GM23338 (cell line): ENCODE measurements around the gene REPIN1. TPM values are rescaled to one million over a fixed set of nuclear protein-coding genes. Genes with fewer than 3 reads are reported as not detected.
A peak's percentile ranks its signal among the peaks of the same experiment; 100 is the strongest.

Source experiments
- ATAC-seq: fragments of 200-7000 bp; cut with Tn5 transposase; 3 replicates; pipeline ENCODE4 v1.9.1; 2020
- DNase-seq: peaks from one replicate; pipeline ENCODE4 v3.0.0-alpha.2; 2015; ENCODE audit warnings: low spot score
- H2AFZ ChIP-seq: fragments of 200-600 bp; sonication (generic); 2 replicates; pipeline ENCODE4 v1.8.0; 2016; ENCODE audit warnings: antibody characterized with exemption, mild to moderate bottlenecking, moderate library complexity
- H3F3A ChIP-seq: fragments of 200-600 bp; sonication (generic); replicated peaks from 2 replicates; pipeline ENCODE4 v1.8.0; 2017; ENCODE audit warnings: antibody characterized with exemption, mixed run types, low read depth
- H3K27ac ChIP-seq: fragments of 200-600 bp; sonication (generic); 2 replicates; pipeline ENCODE4 v1.6.1; 2016; ENCODE audit warnings: low read depth
- H3K27me3 ChIP-seq: fragments of 200-600 bp; sonication (generic); 2 replicates; pipeline ENCODE4 v1.8.0; 2016; ENCODE audit warnings: mild to moderate bottlenecking, mixed run types, moderate library complexity; ENCODE audit not compliant: insufficient read depth
- H3K36me3 ChIP-seq: fragments of 200-600 bp; sonication (generic); 2 replicates; pipeline ENCODE4 v1.8.0; 2016; ENCODE audit warnings: mild to moderate bottlenecking; ENCODE audit not compliant: insufficient read depth
- H3K4me1 ChIP-seq: fragments of 200-600 bp; sonication (generic); 2 replicates; pipeline ENCODE4 v1.8.0; 2016; ENCODE audit warnings: mild to moderate bottlenecking, moderate library complexity; ENCODE audit not compliant: insufficient read depth
- H3K4me2 ChIP-seq: fragments of 200-600 bp; sonication (generic); 2 replicates; pipeline ENCODE4 v1.7.1; 2017; ENCODE audit warnings: mixed run types
- H3K4me3 ChIP-seq: fragments of 200-600 bp; sonication (generic); 2 replicates; pipeline ENCODE4 v1.6.1; 2016; ENCODE audit warnings: mixed run types
- H3K79me2 ChIP-seq: fragments of 200-600 bp; sonication (generic); replicated peaks from 2 replicates; pipeline ENCODE4 v1.8.0; 2017; ENCODE audit warnings: mild to moderate bottlenecking; ENCODE audit not compliant: insufficient read depth
- H3K9me2 ChIP-seq: fragments of 200-600 bp; sonication (generic); 2 replicates; pipeline ENCODE4 v1.8.0; 2017; ENCODE audit not compliant: insufficient read depth
- H4K20me1 ChIP-seq: fragments of 200-600 bp; sonication (generic); replicated peaks from 2 replicates; pipeline ENCODE4 v1.8.0; 2017; ENCODE audit warnings: mild to moderate bottlenecking; ENCODE audit not compliant: insufficient read depth
- H3K27ac Mint-ChIP-seq: 2 replicates; pipeline ENCODE4 v1.8.0; 2020; ENCODE audit warnings: inconsistent platforms, mild to moderate bottlenecking, moderate library complexity, mixed read lengths
- H3K27me3 Mint-ChIP-seq: 3 replicates; pipeline ENCODE4 v1.8.0; 2022; ENCODE audit warnings: low read depth, mild to moderate bottlenecking, moderate library complexity, mixed read lengths, inconsistent platforms; ENCODE audit not compliant: insufficient read depth, poor library complexity
- H3K36me3 Mint-ChIP-seq: 3 replicates; pipeline ENCODE4 v1.8.0; 2021; ENCODE audit warnings: low read depth, mild to moderate bottlenecking, inconsistent platforms, moderate library complexity, mixed read lengths
- H3K4me1 Mint-ChIP-seq: 3 replicates; pipeline ENCODE4 v1.8.0; 2020; ENCODE audit warnings: mild to moderate bottlenecking, inconsistent platforms, mixed read lengths
- H3K4me3 Mint-ChIP-seq: 3 replicates; pipeline ENCODE4 v1.8.0; 2021; ENCODE audit warnings: moderate library complexity, mild to moderate bottlenecking, inconsistent platforms, mixed read lengths
- H3K9me3 Mint-ChIP-seq: 3 replicates; pipeline ENCODE4 v1.8.0; 2020; ENCODE audit warnings: moderate library complexity, mild to moderate bottlenecking, inconsistent platforms, mixed read lengths
- CREB1 ChIP-seq: fragments of 250-450 bp; sonication (Bioruptor Pico); IDR thresholded peaks from 2 replicates; pipeline ENCODE4 v1.5.0; 2020; ENCODE audit warnings: low read depth, mild to moderate bottlenecking, moderate library complexity
- EZH2 ChIP-seq: fragments of 200-600 bp; sonication (generic); IDR thresholded peaks from one replicate; pipeline ENCODE4 v1.8.0; 2017; ENCODE audit warnings: antibody characterized with exemption, mild to moderate bottlenecking, low read depth; ENCODE audit not compliant: unreplicated experiment
- EZH2phosphoT487 ChIP-seq: fragments of 200-600 bp; sonication (generic); IDR thresholded peaks from one replicate; pipeline ENCODE4 v1.8.1; 2018; ENCODE audit warnings: antibody characterized with exemption; ENCODE audit not compliant: unreplicated experiment
- JUNB ChIP-seq: IDR thresholded peaks from one replicate; pipeline ENCODE4 v1.6.1; 2016; ENCODE audit warnings: antibody characterized with exemption; ENCODE audit not compliant: unreplicated experiment
- NANOG ChIP-seq: IDR thresholded peaks from 2 replicates; pipeline ENCODE4 v1.6.1; 2016; ENCODE audit warnings: antibody characterized with exemption, borderline replicate concordance
- POLR2AphosphoS5 ChIP-seq: IDR thresholded peaks from 2 replicates; pipeline ENCODE4 v1.6.1; 2016; ENCODE audit warnings: antibody characterized with exemption, low read depth
- REST ChIP-seq: IDR thresholded peaks from one replicate; pipeline ENCODE4 v1.6.1; 2018; ENCODE audit warnings: antibody characterized with exemption; ENCODE audit not compliant: unreplicated experiment
- STAT1 ChIP-seq: IDR thresholded peaks from one replicate; pipeline ENCODE4 v1.6.1; 2016; ENCODE audit warnings: antibody characterized with exemption; ENCODE audit not compliant: unreplicated experiment
- ZNF114 ChIP-seq: fragments of 250-450 bp; sonication (Bioruptor Pico); IDR thresholded peaks from 2 replicates; pipeline ENCODE4 v1.5.0; 2020; ENCODE audit warnings: mild to moderate bottlenecking, moderate library complexity
- ZNF331 ChIP-seq: fragments of 250-450 bp; sonication (Bioruptor Pico); IDR thresholded peaks from 2 replicates; pipeline ENCODE4 v1.5.0; 2020; ENCODE audit warnings: low read depth, mild to moderate bottlenecking, moderate library complexity
- polyA plus RNA-seq: library from polyadenylated mRNA; unstranded; fragments of >200 nt; fragmentation: Nextera tagmentation; extraction: Ambion mirVana; gene quantifications from 2 replicates; pipeline ENCODE4 v1.2.1, GENCODE V29; 2016
- total RNA-seq: library from RNA; depleted of rRNA; stranded (reverse); fragments of >200 nt; shearing (Covaris generic); gene quantifications from 2 replicates; pipeline ENCODE4 v1.2.3, GENCODE V29; 2014
- TF ChIP-seq, protein P1 (sequence below): IDR thresholded peaks from 2 replicates; pipeline ENCODE4 v1.6.1; 2016; ENCODE audit warnings: antibody characterized with exemption

The REPIN1 gene
- total and polyA plus RNA-seq, 2 experiments from 2014 or later: 29.8 to 156 TPM

GRCh38 chr7:150337179-150337578, 31.4 kb upstream of the REPIN1 start (continued):
- TF ChIP-seq REST (no peak), EZH2phosphoT487 (no peak), JUNB (no peak)

DNA sequence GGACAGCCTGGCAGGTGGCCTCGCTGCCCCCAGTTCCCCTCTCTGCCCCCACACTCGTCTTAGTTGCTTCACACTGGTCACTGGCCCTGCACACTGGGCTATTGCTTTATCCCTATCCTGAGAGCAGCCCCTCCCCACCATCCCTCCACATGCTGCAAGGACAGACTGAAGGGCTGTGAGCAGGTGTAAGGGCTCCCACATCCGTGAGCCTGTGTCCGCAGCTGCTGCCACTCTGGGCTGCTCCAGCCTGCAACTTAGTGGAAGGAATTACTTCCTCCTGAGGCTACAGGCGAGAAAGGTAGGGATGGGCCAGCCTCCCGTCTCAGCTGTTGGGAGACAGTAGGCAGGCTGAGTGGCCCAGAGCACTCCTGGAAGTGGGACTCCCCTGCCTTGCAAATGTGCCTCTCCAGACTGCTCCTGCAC, 31.0 kb upstream of the REPIN1 start:
- Mint-ChIP-seq H3K27me3 (peaks cover 34% of the 10 kb centered on the region), H3K27ac (no peak overlapping the region), H3K36me3 (peaks cover 60% of the 10 kb centered on the region), H3K4me1 (peaks cover 73% of the 10 kb centered on the region), H3K4me3 (peak overlapping the region; percentile 23; the same call in 1 of the 3 replicates), H3K9me3 (peaks cover 2% of the 10 kb centered on the region; the same call in 1 of the 3 replicates)
- Histone ChIP-seq H3K4me1 (peaks cover 45% of the 10 kb centered on the region), H3K4me3 (no peak overlapping the region), H3K27me3 (peaks cover 10% of the 10 kb centered on the region), H4K20me1 (no peaks in the 10 kb centered on the region; the same call in 1 of the 2 replicates), H2AFZ (no peak overlapping the region), H3F3A (peaks cover 22% of the 10 kb centered on the region), H3K4me2 (no peak overlapping the region), H3K27ac (peak overlapping the region; percentile 39; the same call in 1 of the 2 replicates), H3K9me2 (no peaks in the 10 kb centered on the region), H3K79me2 (peaks cover 32% of the 10 kb centered on the region), H3K36me3 (peaks cover 4% of the 10 kb centered on the region; the same call in 1 of the 2 replicates)
- ATAC-seq: no peak
- DNase-seq: no peak
- TF ChIP-seq EZH2 (no peak), EZH2phosphoT487 (no peak), STAT1 (no peak), ZNF114 (CRISPR knock-in tag) (no peak)

DNA sequence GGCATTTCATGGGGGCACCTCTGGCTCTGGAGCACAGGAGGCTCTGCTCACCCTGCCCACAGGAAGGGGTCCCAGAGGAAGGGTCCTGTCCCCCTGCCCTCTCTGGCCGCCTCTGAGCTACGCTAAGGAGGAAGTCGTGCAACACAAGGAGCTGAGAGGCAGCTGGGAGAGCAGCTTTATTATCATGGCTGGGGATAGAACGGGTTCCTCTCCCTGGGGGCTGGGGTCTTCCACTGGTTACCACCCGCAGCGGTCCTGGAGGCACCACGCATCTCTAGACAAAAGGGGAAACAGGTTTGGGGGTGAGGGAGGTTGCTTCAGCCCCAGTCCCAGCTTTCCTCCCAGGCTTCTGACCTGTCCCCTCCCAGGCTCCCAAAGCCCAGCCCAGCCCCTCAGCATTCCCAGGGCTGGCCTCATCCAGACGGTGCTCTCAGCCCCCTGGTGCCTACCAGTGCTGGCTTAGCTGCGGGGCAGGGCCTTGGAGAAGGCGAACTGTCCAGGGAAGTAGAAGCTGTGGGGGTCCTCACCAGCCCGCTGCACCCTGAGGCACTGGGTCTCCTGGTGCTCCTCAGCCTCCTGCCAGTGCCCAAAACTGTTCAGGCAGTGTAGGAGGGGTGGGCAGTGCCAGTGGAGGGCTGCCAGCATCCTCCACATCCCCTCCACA, 30.3 kb upstream of the REPIN1 start:
- ATAC-seq: no peak
- Mint-ChIP-seq H3K4me1 (peaks cover 75% of the 10 kb centered on the region), H3K27me3 (peaks cover 34% of the 10 kb centered on the region), H3K27ac (no peak overlapping the region), H3K36me3 (peaks cover 55% of the 10 kb centered on the region), H3K4me3 (peak overlapping the region; percentile 23; the same call in 1 of the 3 replicates), H3K9me3 (peaks cover 8% of the 10 kb centered on the region)
- Histone ChIP-seq H2AFZ (no peak overlapping the region), H3K9me2 (no peaks in the 10 kb centered on the region), H3K79me2 (peaks cover 28% of the 10 kb centered on the region), H3K36me3 (peaks cover 4% of the 10 kb centered on the region; the same call in 1 of the 2 replicates), H3K4me1 (peaks cover 52% of the 10 kb centered on the region), H3K27me3 (peaks cover 16% of the 10 kb centered on the region), H3K4me3 (no peak overlapping the region), H4K20me1 (no peaks in the 10 kb centered on the region; the same call in 1 of the 2 replicates), H3K27ac (peak overlapping the region; percentile 39; the same call in 1 of the 2 replicates), H3K4me2 (no peak overlapping the region), H3F3A (peaks cover 22% of the 10 kb centered on the region)
- no peak for DNase-seq
- TF ChIP-seq NANOG (no peak), STAT1 (no peak), JUNB (no peak), ZNF331 (CRISPR knock-in tag) (no peak), CREB1 (CRISPR knock-in tag) (no peak), POLR2AphosphoS5 (no peak), REST (no peak), ZNF114 (CRISPR knock-in tag) (no peak)
- TF ChIP-seq, protein P1, sequence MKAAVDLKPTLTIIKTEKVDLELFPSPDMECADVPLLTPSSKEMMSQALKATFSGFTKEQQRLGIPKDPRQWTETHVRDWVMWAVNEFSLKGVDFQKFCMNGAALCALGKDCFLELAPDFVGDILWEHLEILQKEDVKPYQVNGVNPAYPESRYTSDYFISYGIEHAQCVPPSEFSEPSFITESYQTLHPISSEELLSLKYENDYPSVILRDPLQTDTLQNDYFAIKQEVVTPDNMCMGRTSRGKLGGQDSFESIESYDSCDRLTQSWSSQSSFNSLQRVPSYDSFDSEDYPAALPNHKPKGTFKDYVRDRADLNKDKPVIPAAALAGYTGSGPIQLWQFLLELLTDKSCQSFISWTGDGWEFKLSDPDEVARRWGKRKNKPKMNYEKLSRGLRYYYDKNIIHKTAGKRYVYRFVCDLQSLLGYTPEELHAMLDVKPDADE: no peak
